LNCAP (cell line): Measurements from ENCODE around the gene BOLL.

ENCODE experiments used
- CTCF ChIP-seq: fragments of 450-650 bp; IDR thresholded peaks from 2 replicates; pipeline ENCODE4 v1.5.1; 2017; ENCODE audit warnings: mild to moderate bottlenecking

Gene BOLL

GRCh38 chr2:197784956-197785941, at the start of gene BOLL:
Gene BOLL, minus strand, starts transcription at chr2:197785319. Its CDS starts 3,469 bp downstream, at chr2:197781850.
- no peak for TF ChIP-seq CTCF

- TF ChIP-seq CTCF = no peak
Measured at GRCh38 chr2:197828464-197829135, 43.5 kb upstream of the BOLL start.

GRCh38 chr2:197827618-197828017, 42.5 kb upstream of the BOLL start:
- no peak for TF ChIP-seq CTCF

GRCh38 chr2:197822333-197822732, 37.2 kb upstream of the BOLL start:
- TF ChIP-seq CTCF = no peak

- no peak for TF ChIP-seq CTCF
Measured at GRCh38 chr2:197821550-197822289, 36.6 kb upstream of the BOLL start.

GRCh38 chr2:197814526-197814925, 29.4 kb upstream of the BOLL start:
- TF ChIP-seq CTCF = no peak

GRCh38 chr2:197813093-197813787, 28.1 kb upstream of the BOLL start:
- peak; percentile 60 for TF ChIP-seq CTCF
